VCaP (cell line): ENCODE data around the gene APCDD1L.
"Not testable (repeated sequence)": the region's sequence is repeated elsewhere in the genome, so short reads cannot be mapped to it uniquely, and the experiment has no call there.

ENCODE experiments used
- H3K27ac ChIP-seq: fragments of 450-650 bp; 2 replicates; pipeline ENCODE4 v1.5.1; 2017
- TF ChIP-seq, protein P1 (sequence below): fragments of 450-650 bp; conservative IDR thresholded peaks from 2 replicates; pipeline ENCODE4 v1.5.1; 2017; ENCODE audit warnings: mild to moderate bottlenecking, moderate library complexity

Gene APCDD1L

DNA sequence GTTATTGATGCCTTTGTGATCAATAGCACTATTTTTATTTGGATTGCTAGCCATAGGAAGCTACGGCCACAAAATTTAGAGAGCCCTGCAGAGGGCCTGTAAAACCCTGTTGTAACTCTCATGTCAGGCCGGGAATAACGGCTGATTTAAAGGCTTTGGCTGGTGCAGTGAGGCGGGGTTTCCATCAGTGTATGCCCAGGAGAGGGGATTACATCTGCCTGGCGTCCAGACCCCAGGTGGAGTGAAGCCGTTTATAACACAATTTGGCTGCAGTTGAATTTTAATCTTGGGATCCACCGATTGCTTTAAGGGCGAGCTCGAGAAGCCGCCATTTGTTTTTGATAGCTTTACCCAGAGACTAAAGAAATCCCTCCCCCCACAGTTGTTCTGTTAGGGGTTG, 29.1 kb upstream of the APCDD1L start:
- no peak overlapping the region for H3K27ac ChIP-seq
- TF ChIP-seq, protein P1, sequence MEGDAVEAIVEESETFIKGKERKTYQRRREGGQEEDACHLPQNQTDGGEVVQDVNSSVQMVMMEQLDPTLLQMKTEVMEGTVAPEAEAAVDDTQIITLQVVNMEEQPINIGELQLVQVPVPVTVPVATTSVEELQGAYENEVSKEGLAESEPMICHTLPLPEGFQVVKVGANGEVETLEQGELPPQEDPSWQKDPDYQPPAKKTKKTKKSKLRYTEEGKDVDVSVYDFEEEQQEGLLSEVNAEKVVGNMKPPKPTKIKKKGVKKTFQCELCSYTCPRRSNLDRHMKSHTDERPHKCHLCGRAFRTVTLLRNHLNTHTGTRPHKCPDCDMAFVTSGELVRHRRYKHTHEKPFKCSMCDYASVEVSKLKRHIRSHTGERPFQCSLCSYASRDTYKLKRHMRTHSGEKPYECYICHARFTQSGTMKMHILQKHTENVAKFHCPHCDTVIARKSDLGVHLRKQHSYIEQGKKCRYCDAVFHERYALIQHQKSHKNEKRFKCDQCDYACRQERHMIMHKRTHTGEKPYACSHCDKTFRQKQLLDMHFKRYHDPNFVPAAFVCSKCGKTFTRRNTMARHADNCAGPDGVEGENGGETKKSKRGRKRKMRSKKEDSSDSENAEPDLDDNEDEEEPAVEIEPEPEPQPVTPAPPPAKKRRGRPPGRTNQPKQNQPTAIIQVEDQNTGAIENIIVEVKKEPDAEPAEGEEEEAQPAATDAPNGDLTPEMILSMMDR = no peak

- TF ChIP-seq, protein P1 = no peak
- H3K27ac ChIP-seq = no peak overlapping the region
Measured at GRCh38 chr20:58543274-58543673, 28.1 kb upstream of the APCDD1L start.

- TF ChIP-seq, protein P1 = no peak
- no peak overlapping the region for H3K27ac ChIP-seq
Measured at GRCh38 chr20:58542411-58543095, 27.4 kb upstream of the APCDD1L start.

- H3K27ac ChIP-seq = not testable (repeated sequence)
Measured at GRCh38 chr20:58542034-58542410, 26.8 kb upstream of the APCDD1L start.

DNA sequence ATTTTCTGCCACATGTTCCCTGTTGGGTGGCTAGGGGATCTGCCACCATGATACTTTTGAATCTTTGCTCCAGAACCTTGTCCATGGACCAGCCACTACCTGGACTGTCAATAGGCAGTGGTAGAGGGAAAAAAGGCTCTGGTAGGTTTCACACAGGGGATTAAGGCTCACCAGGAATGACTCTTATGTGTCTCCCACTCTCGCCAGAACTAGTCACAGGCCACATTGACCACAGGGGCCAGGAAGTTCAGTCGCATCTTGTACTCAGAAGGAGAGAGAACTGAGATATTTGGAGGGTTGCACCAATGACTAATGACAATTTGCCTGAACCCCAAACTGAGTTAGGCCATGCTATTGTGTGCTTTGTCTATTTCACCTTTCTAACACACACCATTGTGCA, 23.6 kb upstream of the APCDD1L start:
- TF ChIP-seq, protein P1 = no peak
- H3K27ac ChIP-seq = no peak overlapping the region

DNA sequence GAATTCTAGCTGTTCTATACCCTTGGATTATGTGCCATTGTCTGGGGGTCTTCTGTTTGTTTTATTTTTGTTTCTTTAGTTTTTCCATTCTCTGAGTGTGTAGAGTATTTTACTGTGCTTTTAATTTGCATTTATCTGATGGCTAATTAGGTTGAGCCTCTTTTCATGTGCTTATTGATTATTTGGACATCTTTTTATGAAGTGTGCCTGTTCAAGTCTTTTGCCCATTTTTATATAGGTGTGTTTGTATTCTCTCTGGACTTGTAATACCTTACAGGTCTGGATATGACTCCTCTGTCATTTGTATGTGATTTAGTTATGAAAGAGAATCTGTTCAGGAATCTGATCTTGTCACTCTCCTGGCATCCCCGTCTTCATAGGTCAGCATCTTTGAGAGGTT, 22.6 kb upstream of the APCDD1L start:
- TF ChIP-seq, protein P1 = no peak

DNA sequence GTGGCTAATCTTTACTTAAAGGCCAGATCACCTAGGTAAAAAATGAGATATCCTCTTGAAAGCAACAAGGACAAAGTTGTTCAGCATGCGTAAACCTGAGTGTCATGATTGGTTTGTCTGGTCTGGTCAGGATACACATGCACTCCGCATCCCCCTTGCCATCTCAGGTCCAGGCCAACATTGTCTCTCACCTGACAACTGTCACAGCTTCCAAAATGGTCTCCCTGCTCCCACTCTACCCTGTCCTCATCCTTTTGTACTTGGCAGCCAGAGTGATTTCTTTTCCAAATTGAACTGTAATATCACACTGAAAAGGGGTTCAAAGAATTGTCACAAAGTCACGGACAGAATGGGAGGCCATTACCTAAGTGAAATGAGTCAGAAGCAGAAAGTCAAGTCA, 21.1 kb upstream of the APCDD1L start:
- TF ChIP-seq, protein P1 = no peak
- no peak overlapping the region for H3K27ac ChIP-seq

More for the DNA sequence above, 22.6 kb upstream of the APCDD1L start:
- no peak overlapping the region for H3K27ac ChIP-seq

- H3K27ac ChIP-seq = no peak overlapping the region
- TF ChIP-seq, protein P1 = no peak
Measured at GRCh38 chr20:58531657-58532056, 16.5 kb upstream of the APCDD1L start.
